ENCODE measurements around the gene BID.

Gene BID

DNA sequence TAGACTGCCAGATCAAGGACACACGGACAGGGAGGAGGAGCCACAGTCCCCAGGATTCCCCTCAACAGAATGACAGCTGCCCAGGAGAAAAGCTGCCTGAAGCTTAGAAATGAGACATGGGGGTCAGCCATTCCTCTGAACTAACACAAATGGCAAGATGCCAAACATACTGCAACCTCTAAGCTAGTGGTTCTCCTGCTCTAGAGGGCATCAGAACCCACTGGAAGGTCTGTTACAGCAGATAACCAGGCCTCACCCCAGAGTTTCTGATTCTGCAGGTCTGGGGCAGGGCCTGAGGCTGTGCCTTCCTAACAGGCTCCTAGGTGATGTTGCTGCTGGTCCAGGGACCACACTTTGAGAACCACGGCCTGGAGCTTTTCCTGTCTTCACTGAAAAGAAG is 28.6 kb upstream of the BID start:
- no peak for DNase-seq

- DNase-seq = no peak
Measured at GRCh38 chr22:17802411-17802810, 28.1 kb upstream of the BID start.

DNA sequence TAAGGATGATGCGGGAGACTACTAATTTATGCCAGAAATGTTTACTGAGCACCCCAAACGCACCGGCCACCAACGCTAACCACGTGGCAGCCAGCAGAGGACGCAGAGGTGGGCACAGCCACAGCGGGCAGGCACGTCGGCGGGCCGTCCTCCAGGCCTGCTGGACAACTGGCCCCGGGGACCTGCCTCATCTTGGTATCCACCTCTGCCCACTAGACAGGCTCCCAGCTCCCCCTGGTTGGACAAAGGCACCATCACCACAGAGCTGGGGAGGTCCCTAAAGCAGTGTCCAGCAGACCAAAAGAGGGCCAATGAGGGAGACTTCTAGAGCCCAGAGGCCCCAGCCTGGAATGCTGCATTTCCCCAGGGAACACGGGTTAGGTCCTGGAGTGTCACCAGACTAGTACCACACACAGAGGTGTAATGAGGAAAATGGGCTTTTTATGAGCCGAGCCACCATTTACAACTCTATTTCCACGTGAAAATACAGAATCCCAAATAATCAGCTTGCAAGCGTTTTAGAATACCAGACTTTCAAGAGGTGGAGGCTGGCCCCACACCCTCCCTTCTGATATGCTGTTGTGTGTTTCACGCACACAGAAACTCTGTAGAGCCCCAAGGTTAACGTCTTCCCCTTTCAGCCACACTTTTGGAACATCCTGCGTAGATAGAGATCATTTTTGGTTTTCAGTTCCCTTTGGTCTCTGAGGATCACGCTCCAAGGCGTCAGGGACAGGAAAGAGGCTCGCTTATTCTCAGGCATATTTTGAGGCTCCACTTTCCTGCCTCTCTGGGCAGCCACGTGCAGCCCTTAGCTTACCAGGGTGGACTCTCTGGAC is 23.7 kb upstream of the BID start:
- no peak for DNase-seq

GRCh38 chr22:17796695-17797094 is 22.4 kb upstream of the BID start:
- no peak for DNase-seq

- no peak for DNase-seq
Measured at GRCh38 chr22:17795661-17796548, 21.6 kb upstream of the BID start.

DNA sequence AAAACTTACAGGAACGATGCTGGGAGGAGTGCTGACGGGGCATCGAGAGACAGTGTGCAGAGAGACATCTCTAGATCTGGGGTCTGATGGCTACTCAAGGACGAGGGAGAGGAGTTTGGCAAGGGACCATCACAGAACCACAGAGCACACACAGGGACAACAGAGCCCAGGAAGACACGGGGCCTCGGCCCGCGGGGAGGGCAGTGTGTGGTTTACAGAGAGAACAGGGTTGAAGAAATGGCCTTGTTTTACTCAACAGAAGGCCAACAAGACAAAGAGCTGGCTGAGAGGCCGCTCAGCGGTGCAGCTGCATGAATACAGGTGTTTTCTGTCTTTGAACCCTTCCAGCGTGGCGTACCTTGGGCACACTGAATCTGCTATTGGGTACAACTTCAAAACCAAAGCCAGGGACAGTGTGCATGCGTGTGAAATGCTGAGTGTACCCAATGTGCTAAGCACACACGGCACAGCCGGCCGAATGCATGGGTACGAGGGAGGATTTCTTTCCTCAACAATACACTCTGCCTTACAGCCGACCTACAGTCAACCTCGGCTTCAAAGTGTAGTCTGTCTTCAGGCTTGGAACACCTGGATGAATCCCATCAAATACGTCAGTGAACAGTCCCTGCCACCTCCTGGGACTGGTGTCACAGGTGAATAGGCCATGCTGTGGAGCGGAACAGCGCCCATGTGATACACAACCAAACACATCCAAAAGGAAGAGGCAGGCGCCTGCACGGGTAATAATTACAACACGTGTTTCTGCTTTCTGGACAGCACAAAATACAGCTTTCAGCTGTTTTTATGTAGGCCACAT is 20.7 kb upstream of the BID start:
- DNase-seq = no peak

DNA sequence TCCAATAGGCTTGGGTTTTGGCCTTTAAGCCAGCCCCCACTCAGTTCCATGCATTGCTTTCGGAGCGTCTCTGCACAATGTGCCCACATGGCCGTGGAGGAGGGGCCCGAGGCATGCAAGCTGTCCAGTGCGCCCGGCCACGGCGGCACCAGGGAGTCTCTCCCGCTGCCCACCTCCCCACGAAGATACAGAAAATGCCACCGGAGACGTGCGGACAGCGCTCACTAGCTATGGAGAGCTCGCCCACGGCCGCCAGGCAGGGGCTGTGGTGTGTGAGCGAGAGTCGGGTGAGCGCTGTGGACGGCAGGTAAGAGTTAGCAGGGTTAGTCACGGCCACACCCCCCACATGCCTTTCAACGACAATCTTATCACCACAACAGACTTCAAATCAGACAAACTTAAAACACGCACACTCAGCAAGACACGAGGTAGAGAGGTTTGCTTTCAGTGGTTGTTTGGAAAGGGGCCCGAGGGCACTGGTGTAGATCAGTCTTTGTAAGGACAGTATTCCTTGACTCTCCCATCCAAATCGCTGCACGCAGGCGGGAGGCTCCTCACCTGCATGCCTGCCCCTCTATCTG is 18.7 kb upstream of the BID start:
- no peak for DNase-seq

- no peak for DNase-seq
Measured at GRCh38 chr22:17792299-17792698, 18.0 kb upstream of the BID start.

DNA sequence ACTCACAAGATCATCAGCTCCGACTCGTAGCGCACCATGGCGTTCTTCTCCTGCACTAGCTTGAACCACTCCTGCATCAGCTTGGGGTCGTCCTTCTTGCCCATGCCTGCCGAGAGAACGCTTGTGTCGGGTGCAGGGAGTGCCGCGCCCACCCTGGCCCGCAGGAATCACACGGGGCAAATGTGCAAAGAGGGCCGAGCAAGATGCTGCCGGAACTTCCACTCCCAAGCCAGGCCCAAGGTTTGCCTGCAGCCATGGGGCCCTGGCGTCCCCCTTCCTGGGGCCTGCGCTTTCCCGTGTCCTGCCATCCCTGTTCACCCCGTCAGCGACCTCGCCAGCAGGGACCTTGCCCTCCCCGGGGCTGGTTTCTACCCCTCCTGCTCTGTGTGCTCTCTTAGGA is 16.9 kb upstream of the BID start:
- no peak for DNase-seq

- DNase-seq = no peak
Measured at GRCh38 chr22:17789379-17790200, 15.3 kb upstream of the BID start.

DNA sequence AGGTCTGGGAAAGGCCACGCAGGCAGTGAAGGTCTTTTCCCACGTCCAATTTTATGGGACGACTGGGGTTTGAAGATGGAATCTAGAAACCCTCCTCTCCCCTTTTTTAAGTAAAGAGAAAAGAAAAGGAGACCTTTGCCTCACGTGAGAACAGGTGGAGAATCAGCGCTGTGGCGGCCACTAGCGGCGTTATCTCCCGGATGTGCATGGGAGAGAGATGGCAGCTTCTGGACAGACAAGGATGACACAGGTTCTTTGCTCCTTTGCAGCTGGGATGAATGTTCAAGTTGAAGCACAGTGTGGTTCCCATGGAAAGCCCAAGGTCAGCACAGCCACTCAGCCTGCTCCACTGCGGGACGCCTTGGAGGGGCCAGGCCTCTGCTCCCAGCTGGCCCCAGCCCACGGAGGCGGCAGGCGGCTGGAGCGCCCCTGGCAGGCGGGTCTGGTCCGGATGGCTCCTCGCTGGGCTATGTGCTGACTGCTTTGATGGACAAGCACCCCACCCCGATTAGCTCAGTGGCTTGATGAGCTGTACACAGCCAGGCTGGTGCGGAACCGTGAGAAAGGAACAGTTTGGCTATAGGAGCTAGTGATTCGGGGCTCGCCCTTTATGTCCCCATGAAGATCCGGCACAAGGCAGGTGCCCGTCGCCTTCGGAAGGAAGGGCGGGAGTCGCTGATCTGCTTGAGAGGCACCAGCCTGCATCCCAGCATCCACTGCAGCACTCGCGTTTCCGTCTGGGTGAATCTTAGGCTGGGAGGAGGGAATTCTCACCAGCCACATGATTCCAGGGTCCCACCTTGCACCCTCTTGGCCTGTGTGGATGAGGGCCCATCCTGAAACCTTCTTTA is 14.5 kb upstream of the BID start:
- no peak for DNase-seq

- no peak for DNase-seq
Measured at GRCh38 chr22:17787716-17788330, 13.6 kb upstream of the BID start.

- DNase-seq = no peak
Measured at GRCh38 chr22:17787241-17787640, 13.0 kb upstream of the BID start.

GRCh38 chr22:17786435-17787161 is 12.3 kb upstream of the BID start:
- no peak for DNase-seq

- peak; percentile 86 for DNase-seq
Measured at GRCh38 chr22:17785185-17786184, 11.2 kb upstream of the BID start.

- no peak for DNase-seq
Measured at GRCh38 chr22:17784776-17785175, 10.5 kb upstream of the BID start.

DNA sequence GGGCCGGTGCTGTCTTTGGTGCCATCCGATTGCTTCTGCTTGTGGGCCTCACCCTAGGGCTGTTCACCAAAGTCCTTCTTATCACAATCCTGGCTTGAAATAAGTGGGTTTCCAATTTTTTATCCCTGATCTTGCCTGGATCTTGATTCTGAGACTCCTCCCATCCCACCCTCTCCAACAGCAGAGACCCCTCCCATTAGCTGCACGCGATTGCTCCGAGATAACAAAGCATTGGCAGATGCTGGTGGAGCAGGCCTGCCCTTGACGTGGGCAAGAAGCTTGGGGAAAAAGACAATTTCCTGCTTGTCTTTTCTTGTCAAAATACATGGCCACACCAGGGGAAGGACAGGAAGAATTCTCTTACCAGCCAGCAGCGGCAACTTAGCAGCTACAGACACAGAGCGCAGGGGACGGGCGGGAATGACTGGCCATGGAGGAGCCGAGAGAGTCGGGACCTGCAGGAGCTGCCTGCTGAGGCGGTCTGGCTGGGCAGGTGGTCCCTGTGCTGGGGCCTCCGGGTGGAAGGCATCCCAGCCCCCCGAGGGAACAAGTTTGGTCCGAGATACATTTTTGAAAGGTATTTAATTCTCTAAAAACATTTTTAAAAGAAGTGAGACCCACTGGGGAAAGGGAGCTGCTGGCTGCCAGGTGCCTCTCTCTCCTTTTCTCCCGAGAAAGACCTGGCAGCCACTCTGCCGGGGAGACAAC is 9.7 kb upstream of the BID start:
- DNase-seq = no peak

- no peak for DNase-seq
Measured at GRCh38 chr22:17783312-17783711, 9.0 kb upstream of the BID start.
